IMR-90 (cell line): Measurements from ENCODE around the gene TK1. TPM values are rescaled to one million over a fixed set of nuclear protein-coding genes. Genes with fewer than 3 reads are reported as not detected.

Source experiments
- ATAC-seq: fragments of 200-7000 bp; cut with Tn5 transposase; 2 replicates; pipeline ENCODE4 v1.9.1; 2020; ENCODE audit warnings: low read depth, mild to moderate bottlenecking, moderate library complexity
- BruUV-seq: library from RNA; stranded (reverse); fragments of 400-500 nt; replicated peaks from 2 replicates; lab custom pipeline; 2021; lab: Mats Ljungman, UMichigan
- CTCF ChIA-PET: fragments of 300-600 bp; formaldehyde crosslinking; extraction: SDS; loops from one replicate; lab custom pipeline; 2021; ENCODE audit warnings: antibody characterized with exemption; lab: Yijun Ruan, JAX
- POLR2A ChIA-PET: fragments of 300-600 bp; sonication (Branson Sonifier 250); formaldehyde crosslinking; loops from one replicate; lab custom pipeline; 2022; ENCODE audit warnings: antibody characterized with exemption; ENCODE audit not compliant: unreplicated experiment; lab: Charles Lee
- DNase-seq: peaks from one replicate; pipeline ENCODE4 v3.0.0; 2013
- H2AFZ ChIP-seq: replicated peaks from 2 replicates; pipeline ENCODE3; 2013; ENCODE audit warnings: low read length, mild to moderate bottlenecking; ENCODE audit not compliant: poor library complexity
- H2AK5ac ChIP-seq: 2 replicates; pipeline ENCODE4 v1.6.1; 2013; ENCODE audit warnings: low read depth, low read length, inconsistent platforms
- H2AK9ac ChIP-seq: replicated peaks from 2 replicates; pipeline ENCODE3; 2013; ENCODE audit warnings: mild to moderate bottlenecking, low read depth, low read length, moderate library complexity; ENCODE audit not compliant: poor library complexity
- H2BK120ac ChIP-seq: 2 replicates; pipeline ENCODE4 v1.6.1; 2013; ENCODE audit warnings: low read depth, low read length, inconsistent platforms
- H2BK15ac ChIP-seq: 3 replicates; pipeline ENCODE4 v1.6.1; 2013; ENCODE audit warnings: low read depth, low read length, inconsistent platforms
- H2BK20ac ChIP-seq: 2 replicates; pipeline ENCODE4 v1.6.1; 2013; ENCODE audit warnings: low read depth, mild to moderate bottlenecking, inconsistent platforms, low read length, moderate library complexity
- H2BK5ac ChIP-seq: 2 replicates; pipeline ENCODE4 v1.6.1; 2013; ENCODE audit warnings: mild to moderate bottlenecking, low read depth, low read length, inconsistent platforms; ENCODE audit not compliant: poor library complexity, severe bottlenecking
- H3K14ac ChIP-seq: replicated peaks from 2 replicates; pipeline ENCODE4 v1.6.1; 2013; ENCODE audit warnings: low read depth, low read length, inconsistent platforms
- H3K18ac ChIP-seq: 2 replicates; pipeline ENCODE4 v1.6.1; 2013; ENCODE audit warnings: low read depth, low read length, control low read depth
- H3K23ac ChIP-seq: 2 replicates; pipeline ENCODE4 v1.6.1; 2013; ENCODE audit warnings: low read depth, low read length, inconsistent platforms
- H3K27ac ChIP-seq: 2 replicates; pipeline ENCODE4 v1.5.1; 2013; ENCODE audit warnings: mild to moderate bottlenecking, control low read depth, low read length; ENCODE audit not compliant: insufficient read depth
- H3K27me3 ChIP-seq: 2 replicates; pipeline ENCODE4 v1.6.1; 2013; ENCODE audit warnings: low read length; ENCODE audit not compliant: control insufficient read depth, insufficient read depth
- H3K36me3 ChIP-seq: 2 replicates; pipeline ENCODE4 v1.6.1; 2013; ENCODE audit warnings: low read length, mixed read lengths; ENCODE audit not compliant: control insufficient read depth, insufficient read depth
- H3K4ac ChIP-seq: 2 replicates; pipeline ENCODE4 v1.6.1; 2013; ENCODE audit warnings: low read depth, low read length, inconsistent platforms
- H3K4me1 ChIP-seq: 2 replicates; pipeline ENCODE4 v1.6.1; 2013; ENCODE audit warnings: low read length, mixed read lengths; ENCODE audit not compliant: control insufficient read depth, insufficient read depth
- H3K4me2 ChIP-seq: 2 replicates; pipeline ENCODE4 v1.6.1; 2013; ENCODE audit warnings: low read depth, mild to moderate bottlenecking, control low read depth, low read length, moderate library complexity
- H3K4me3 ChIP-seq: 2 replicates; pipeline ENCODE4 v1.5.1; 2013; ENCODE audit warnings: low read depth, mild to moderate bottlenecking, control low read depth, low read length, moderate library complexity; ENCODE audit not compliant: insufficient read depth
- H3K56ac ChIP-seq: 2 replicates; pipeline ENCODE4 v1.6.1; 2013; ENCODE audit warnings: low read length, inconsistent platforms; ENCODE audit not compliant: insufficient read depth; ENCODE audit errors: extremely low read depth
- H3K79me1 ChIP-seq, 2 experiments: 2 replicates each; pipeline ENCODE4 v1.6.1; 2013; ENCODE audit warnings: low read length in 2 of 2, inconsistent platforms in 1 of 2, low read depth in 1 of 2
- H3K9ac ChIP-seq: 2 replicates; pipeline ENCODE4 v1.6.1; 2013; ENCODE audit warnings: low read depth, low read length, control low read depth
- H3K9me1 ChIP-seq: 2 replicates; pipeline ENCODE4 v1.6.1; 2013; ENCODE audit warnings: low read length, inconsistent platforms; ENCODE audit not compliant: insufficient read depth
- H3K9me3 ChIP-seq: 2 replicates; pipeline ENCODE4 v1.6.1; 2013; ENCODE audit warnings: low read length; ENCODE audit not compliant: control insufficient read depth, insufficient read depth
- H4K20me1 ChIP-seq: 2 replicates; pipeline ENCODE4 v1.6.1; 2013; ENCODE audit warnings: low read length, inconsistent platforms; ENCODE audit not compliant: insufficient read depth
- H4K5ac ChIP-seq: 2 replicates; pipeline ENCODE4 v1.6.1; 2013; ENCODE audit warnings: mild to moderate bottlenecking, low read depth, low read length, control low read depth
- H4K8ac ChIP-seq, 2 experiments: 2 replicates each; pipeline ENCODE4 v1.6.1; 2013; ENCODE audit warnings: low read depth in 2 of 2, low read length in 2 of 2, control low read depth in 1 of 2, inconsistent platforms in 1 of 2
- H4K91ac ChIP-seq: 2 replicates; pipeline ENCODE4 v1.6.1; 2013; ENCODE audit warnings: low read depth, low read length, inconsistent platforms; ENCODE audit not compliant: insufficient read depth
- BHLHE40 ChIP-seq: fragments of 150-350 bp; IDR thresholded peaks from 2 replicates; pipeline ENCODE4 v1.6.1; 2016; ENCODE audit warnings: mild to moderate bottlenecking, low read depth, low read length
- CEBPB ChIP-seq: IDR thresholded peaks from 2 replicates; pipeline ENCODE4 v1.6.1; 2012; ENCODE audit warnings: low read depth, low read length, improper control_type of control experiment
- CHD1 ChIP-seq: IDR thresholded peaks from 2 replicates; pipeline ENCODE4 v1.6.1; 2012; ENCODE audit warnings: low read depth, low read length, improper control_type of control experiment
- CTCF ChIP-seq: conservative IDR thresholded peaks from 2 replicates; pipeline ENCODE4 v1.5.1; 2012; ENCODE audit warnings: mild to moderate bottlenecking, low read depth, low read length, improper control_type of control experiment
- ELK1 ChIP-seq: fragments of 150-350 bp; IDR thresholded peaks from 2 replicates; pipeline ENCODE4 v1.6.1; 2016; ENCODE audit warnings: low read depth, mild to moderate bottlenecking, low read length, moderate library complexity, borderline replicate concordance
- FOS ChIP-seq: fragments of 150-350 bp; IDR thresholded peaks from 2 replicates; pipeline ENCODE4 v1.6.1; 2016; ENCODE audit warnings: low read depth, low read length
- MAFK ChIP-seq: IDR thresholded peaks from 2 replicates; pipeline ENCODE4 v1.6.1; 2012; ENCODE audit warnings: low read depth, low read length, improper control_type of control experiment
- MAZ ChIP-seq: IDR thresholded peaks from 2 replicates; pipeline ENCODE4 v1.6.1; 2012; ENCODE audit warnings: low read depth, mild to moderate bottlenecking, low read length, improper control_type of control experiment, moderate library complexity, borderline replicate concordance
- MXI1 ChIP-seq: IDR thresholded peaks from 2 replicates; pipeline ENCODE4 v1.6.1; 2012; ENCODE audit warnings: low read depth, mild to moderate bottlenecking, low read length, moderate library complexity, borderline replicate concordance
- NFE2L2 ChIP-seq: fragments of 150-350 bp; IDR thresholded peaks from 2 replicates; pipeline ENCODE4 v1.6.1; 2016; ENCODE audit warnings: low read depth, mild to moderate bottlenecking, low read length
- POLR2A ChIP-seq: IDR thresholded peaks from 2 replicates; pipeline ENCODE4 v1.6.1; 2012; ENCODE audit warnings: mild to moderate bottlenecking, low read depth, low read length
- RAD21 ChIP-seq: IDR thresholded peaks from 2 replicates; pipeline ENCODE4 v1.6.1; 2012; ENCODE audit warnings: low read length, improper control_type of control experiment
- RCOR1 ChIP-seq: IDR thresholded peaks from 2 replicates; pipeline ENCODE4 v1.6.1; 2012; ENCODE audit warnings: mild to moderate bottlenecking, low read length, improper control_type of control experiment; ENCODE audit not compliant: insufficient replicate concordance
- RFX5 ChIP-seq: IDR thresholded peaks from 2 replicates; pipeline ENCODE4 v1.8.0; 2012; ENCODE audit warnings: low read depth, mild to moderate bottlenecking, low read length, moderate library complexity
- SMC3 ChIP-seq: fragments of 150-350 bp; IDR thresholded peaks from 2 replicates; pipeline ENCODE4 v1.6.1; 2016; ENCODE audit warnings: low read depth, mild to moderate bottlenecking, antibody characterized with exemption, low read length, moderate library complexity
- USF2 ChIP-seq: fragments of 150-350 bp; IDR thresholded peaks from 2 replicates; pipeline ENCODE4 v1.6.1; 2017; ENCODE audit warnings: mild to moderate bottlenecking, antibody characterized with exemption, low read length, low read depth
- WGBS, 2 experiments: methylation state at CpG; one replicate each; pipeline versions ENCODE4 v1.1.5 to v1.1.7; 2013; ENCODE audit warnings: missing lambda C conversion rate in 2 of 2; ENCODE audit not compliant: insufficient read length in 1 of 2; ENCODE audit errors: extremely low coverage in 2 of 2; 5-methylcytosine and 5-hydroxymethylcytosine counted together
- dilution Hi-C: fragments of 300-500 bp; cut with HindIII; formaldehyde crosslinking; loops from one replicate; pipeline ENCODE4 v1.14.3; 2018; ENCODE audit warnings: low sequenced_read_pairs; ENCODE audit not compliant: unreplicated experiment
- in situ Hi-C: fragments of 300-500 bp; cut with MboI; formaldehyde crosslinking; loops from 3 replicates; pipeline ENCODE4 v1.14.3; 2019; ENCODE audit warnings: low sequenced_read_pairs, inconsistent platforms, mixed read lengths
- intact Hi-C: fragments of 100-400 bp; cut with micrococcal nuclease; formaldehyde crosslinking; loops from 2 replicates; pipeline ENCODE4 v1.10.0; 2022
- polyA plus RNA-seq, 3 experiments: library from polyadenylated mRNA; depleted of rRNA; stranded (reverse); fragments of >200 nt; gene quantifications; 2 replicates each; pipeline ENCODE4 v1.2.3, GENCODE V29; 2012; ENCODE audit warnings: low replicate concordance in 1 of 3
- total RNA-seq: library from RNA; depleted of rRNA; stranded (reverse); fragments of >200 nt; gene quantifications from 2 replicates; pipeline ENCODE4 v1.2.3, GENCODE V29; 2012

TK1 gene
- total and polyA plus RNA-seq, 2 of the 4 experiments (the other 2 are of a cell fraction): 150 to 219 TPM

GRCh38 chr17:78175643-78175981 lies 11.2 kb downstream of the TK1 start:
- H3K4me3 ChIP-seq: no peak overlapping the region
- no peak overlapping the region for H2AK9ac ChIP-seq
- intact Hi-C loops (no loop called here), in situ Hi-C loops (loop anchor here (5.0 kb wide), 1 partner anchor 63 kb away; no protein-coding TSS in a partner anchor), dilution Hi-C loops (no loop called here)
- no peak overlapping the region for H3K23ac ChIP-seq
- H2BK5ac ChIP-seq: no peak overlapping the region
- CTCF ChIA-PET: no interaction called here
- DNase-seq: no peak
- POLR2A ChIA-PET: no interaction called here
- no peak overlapping the region for H3K14ac ChIP-seq
- H3K9me1 ChIP-seq: peaks cover 14% of the 10 kb centered on the region; the same call in 1 of the 2 replicates
- no peak overlapping the region for H3K18ac ChIP-seq
- H2AK5ac ChIP-seq: no peak overlapping the region
- H3K56ac ChIP-seq: no peak overlapping the region
- no peak for ATAC-seq
- no peaks in the 10 kb centered on the region; the same call in 1 of the 2 replicates for H4K20me1 ChIP-seq
- peaks cover 22% of the 10 kb centered on the region for H3K4me1 ChIP-seq
- 90% methylated on average over 6 of the region's 14 CpGs; no CpG with 5 or more reads in 1 of the 2 experiments for WGBS, 2 experiments
- no peak overlapping the region for H2BK20ac ChIP-seq
- H3K9ac ChIP-seq: no peak overlapping the region
- H2BK120ac ChIP-seq: no peak overlapping the region
- H2AFZ ChIP-seq: no peak overlapping the region
- no peak overlapping the region for H4K5ac ChIP-seq
- H2BK15ac ChIP-seq: no peak overlapping the region
- H3K36me3 ChIP-seq: no peaks in the 10 kb centered on the region; the same call in 1 of the 2 replicates
- H3K79me1 ChIP-seq: peaks cover 3 to 39% of the 10 kb centered on the region in 2 experiments; a peak in 2 of 4 replicates
- no peaks in the 10 kb centered on the region for H3K9me3 ChIP-seq
- no peak overlapping the region for H4K91ac ChIP-seq
- BruUV-seq: no TSS peak
- no peak overlapping the region for H4K8ac ChIP-seq
- no peaks in the 10 kb centered on the region for H3K27me3 ChIP-seq
- no peak for TF ChIP-seq RAD21
- TF ChIP-seq SMC3: no peak
- TF ChIP-seq USF2: no peak
- TF ChIP-seq NFE2L2: no peak
- no peak for TF ChIP-seq MAFK
- TF ChIP-seq POLR2A: no peak
- no peak for TF ChIP-seq RFX5
- TF ChIP-seq MAZ: no peak
- TF ChIP-seq CTCF: no peak
- no peak for TF ChIP-seq MXI1
- no peak for TF ChIP-seq ELK1
- TF ChIP-seq CHD1: no peak
- TF ChIP-seq FOS: no peak
- TF ChIP-seq RCOR1: no peak
- no peak for TF ChIP-seq CEBPB
- no peak for TF ChIP-seq BHLHE40
- H3K4ac ChIP-seq: no peak overlapping the region
- no peak overlapping the region for H3K27ac ChIP-seq
- no peak overlapping the region for H3K4me2 ChIP-seq
